ENCODE data around the gene ASB1.

GRCh38 chr2:238383743-238384380, 42.9 kb upstream of the ASB1 start:
- no peak for TF ChIP-seq CTCF (IDR thresholded peaks at IDR 0.05)
- TF ChIP-seq POLR2A (IDR thresholded peaks at IDR 0.05), result no peak
- no peak for TF ChIP-seq POLR2AphosphoS5 (IDR thresholded peaks at IDR 0.05)

All from suprapubic skin (tissue), 4 donors.